ENCODE results near the gene MBLAC1.

- no peak for TF ChIP-seq REST (IDR thresholded peaks at IDR 0.05; ENCODE audit: insufficient read depth in 1 of 2, low read depth in 2 of 2, low read length in 1 of 2)
- TF ChIP-seq CTCF (IDR thresholded peaks at IDR 0.05) = no peak
- TF ChIP-seq POLR2AphosphoS5 (IDR thresholded peaks at IDR 0.05; ENCODE audit: low read depth, low read length) = no peak
- peak; percentile 46; the same call in 1 of the 2 replicates for TF ChIP-seq TCF7L2 (IDR thresholded peaks at IDR 0.05; ENCODE audit: low read depth, low read length)
Observed at GRCh38 chr7:100153708-100154535, 27.2 kb downstream of the MBLAC1 start.

Measured in Panc1 (cell line).